SK-N-SH (cell line): ENCODE data around the gene SELENOI.

ENCODE experiments used
- EP300 ChIP-seq, 2 experiments: IDR thresholded peaks; 2 replicates each; pipeline versions ENCODE4 v1.4.0 to v1.6.1; 2012; ENCODE audit warnings: borderline replicate concordance in 1 of 2, low read depth in 1 of 2, low read length in 1 of 2
- EZH2phosphoT487 ChIP-seq: fragments of 200-600 bp; sonication (generic); IDR thresholded peaks from 2 replicates; pipeline ENCODE4 v1.6.1; 2017; ENCODE audit warnings: low read depth, mixed run types, mild to moderate bottlenecking, antibody characterized with exemption, moderate library complexity, borderline replicate concordance
- FOSL2 ChIP-seq: IDR thresholded peaks from 2 replicates; pipeline ENCODE4 v1.4.0; 2012; ENCODE audit warnings: low read depth, mild to moderate bottlenecking, moderate library complexity, borderline replicate concordance
- GABPA ChIP-seq: IDR thresholded peaks from 2 replicates; pipeline ENCODE4 v1.4.0; 2012; ENCODE audit warnings: low read depth, mild to moderate bottlenecking
- GATA2 ChIP-seq: sonication (generic); formaldehyde crosslinking; IDR thresholded peaks from 2 replicates; pipeline ENCODE4 v1.5.0; 2020; ENCODE audit warnings: mild to moderate bottlenecking, missing genetic modification reagents
- POLR2AphosphoS5 ChIP-seq: IDR thresholded peaks from 2 replicates; pipeline ENCODE4 v1.6.1; 2012; ENCODE audit warnings: low read depth, low read length
- RAD21 ChIP-seq: IDR thresholded peaks from 2 replicates; pipeline ENCODE4 v1.6.1; 2012; ENCODE audit warnings: mild to moderate bottlenecking, low read length
- RCOR1 ChIP-seq: fragments of 150-350 bp; IDR thresholded peaks from 2 replicates; pipeline ENCODE4 v1.6.1; 2017; ENCODE audit warnings: antibody characterized with exemption, low read length
- RXRA ChIP-seq: IDR thresholded peaks from 2 replicates; pipeline ENCODE4 v1.4.0; 2012; ENCODE audit warnings: low read depth, mild to moderate bottlenecking, borderline replicate concordance
- TF ChIP-seq, protein P1 (sequence below): fragments of 200-600 bp; sonication (generic); IDR thresholded peaks from 2 replicates; pipeline ENCODE4 v1.6.1; 2017; ENCODE audit warnings: antibody characterized with exemption, mild to moderate bottlenecking, moderate library complexity
- TF ChIP-seq, protein P2 (sequence below): IDR thresholded peaks from 2 replicates; pipeline ENCODE4 v1.6.1; 2012; ENCODE audit warnings: mild to moderate bottlenecking, low read depth, low read length, moderate library complexity

DNA sequence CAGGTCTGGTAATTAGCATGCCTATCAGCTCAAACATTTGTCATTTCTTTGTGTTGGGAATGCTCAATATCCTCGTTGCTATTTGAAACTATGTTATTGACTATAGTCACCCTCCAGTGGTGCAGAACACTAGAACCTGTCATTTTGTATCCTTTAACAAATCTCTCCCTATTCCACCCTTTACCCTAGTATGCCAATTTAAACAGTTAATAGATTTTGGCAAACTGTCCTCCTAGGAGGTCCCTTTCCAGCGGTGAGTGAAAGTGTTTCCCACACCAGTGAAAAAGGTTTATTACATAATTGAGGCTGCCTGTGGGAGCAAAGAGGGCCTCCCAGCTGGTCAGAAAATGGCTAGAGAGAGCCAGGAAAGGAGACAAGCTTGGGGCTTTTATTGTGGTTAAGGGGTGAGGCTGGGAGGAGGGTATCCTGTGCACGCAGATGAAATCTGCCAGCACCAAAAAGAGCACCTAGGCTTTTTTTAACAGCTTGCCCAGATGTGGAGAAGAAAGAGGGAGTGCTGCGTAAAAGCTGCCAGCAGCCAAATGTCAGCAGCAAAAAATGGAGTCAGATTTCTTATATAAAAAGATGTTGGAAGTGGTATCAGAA is 53.9 kb downstream of the SELENOI start:
- TF ChIP-seq, protein P1, sequence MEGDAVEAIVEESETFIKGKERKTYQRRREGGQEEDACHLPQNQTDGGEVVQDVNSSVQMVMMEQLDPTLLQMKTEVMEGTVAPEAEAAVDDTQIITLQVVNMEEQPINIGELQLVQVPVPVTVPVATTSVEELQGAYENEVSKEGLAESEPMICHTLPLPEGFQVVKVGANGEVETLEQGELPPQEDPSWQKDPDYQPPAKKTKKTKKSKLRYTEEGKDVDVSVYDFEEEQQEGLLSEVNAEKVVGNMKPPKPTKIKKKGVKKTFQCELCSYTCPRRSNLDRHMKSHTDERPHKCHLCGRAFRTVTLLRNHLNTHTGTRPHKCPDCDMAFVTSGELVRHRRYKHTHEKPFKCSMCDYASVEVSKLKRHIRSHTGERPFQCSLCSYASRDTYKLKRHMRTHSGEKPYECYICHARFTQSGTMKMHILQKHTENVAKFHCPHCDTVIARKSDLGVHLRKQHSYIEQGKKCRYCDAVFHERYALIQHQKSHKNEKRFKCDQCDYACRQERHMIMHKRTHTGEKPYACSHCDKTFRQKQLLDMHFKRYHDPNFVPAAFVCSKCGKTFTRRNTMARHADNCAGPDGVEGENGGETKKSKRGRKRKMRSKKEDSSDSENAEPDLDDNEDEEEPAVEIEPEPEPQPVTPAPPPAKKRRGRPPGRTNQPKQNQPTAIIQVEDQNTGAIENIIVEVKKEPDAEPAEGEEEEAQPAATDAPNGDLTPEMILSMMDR = no peak
- TF ChIP-seq POLR2AphosphoS5 (no peak), RCOR1 (no peak), RXRA (no peak), EP300 (IDR thresholded peaks at IDR 0.05; ENCODE audit: borderline replicate concordance in 1 of 2, low read depth in 1 of 2, low read length in 1 of 2) (no peak), RAD21 (no peak), GATA2 (CRISPR knock-in tag) (no peak), EZH2phosphoT487 (no peak), GABPA (no peak), FOSL2 (no peak)
- TF ChIP-seq, protein P2, sequence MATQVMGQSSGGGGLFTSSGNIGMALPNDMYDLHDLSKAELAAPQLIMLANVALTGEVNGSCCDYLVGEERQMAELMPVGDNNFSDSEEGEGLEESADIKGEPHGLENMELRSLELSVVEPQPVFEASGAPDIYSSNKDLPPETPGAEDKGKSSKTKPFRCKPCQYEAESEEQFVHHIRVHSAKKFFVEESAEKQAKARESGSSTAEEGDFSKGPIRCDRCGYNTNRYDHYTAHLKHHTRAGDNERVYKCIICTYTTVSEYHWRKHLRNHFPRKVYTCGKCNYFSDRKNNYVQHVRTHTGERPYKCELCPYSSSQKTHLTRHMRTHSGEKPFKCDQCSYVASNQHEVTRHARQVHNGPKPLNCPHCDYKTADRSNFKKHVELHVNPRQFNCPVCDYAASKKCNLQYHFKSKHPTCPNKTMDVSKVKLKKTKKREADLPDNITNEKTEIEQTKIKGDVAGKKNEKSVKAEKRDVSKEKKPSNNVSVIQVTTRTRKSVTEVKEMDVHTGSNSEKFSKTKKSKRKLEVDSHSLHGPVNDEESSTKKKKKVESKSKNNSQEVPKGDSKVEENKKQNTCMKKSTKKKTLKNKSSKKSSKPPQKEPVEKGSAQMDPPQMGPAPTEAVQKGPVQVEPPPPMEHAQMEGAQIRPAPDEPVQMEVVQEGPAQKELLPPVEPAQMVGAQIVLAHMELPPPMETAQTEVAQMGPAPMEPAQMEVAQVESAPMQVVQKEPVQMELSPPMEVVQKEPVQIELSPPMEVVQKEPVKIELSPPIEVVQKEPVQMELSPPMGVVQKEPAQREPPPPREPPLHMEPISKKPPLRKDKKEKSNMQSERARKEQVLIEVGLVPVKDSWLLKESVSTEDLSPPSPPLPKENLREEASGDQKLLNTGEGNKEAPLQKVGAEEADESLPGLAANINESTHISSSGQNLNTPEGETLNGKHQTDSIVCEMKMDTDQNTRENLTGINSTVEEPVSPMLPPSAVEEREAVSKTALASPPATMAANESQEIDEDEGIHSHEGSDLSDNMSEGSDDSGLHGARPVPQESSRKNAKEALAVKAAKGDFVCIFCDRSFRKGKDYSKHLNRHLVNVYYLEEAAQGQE = no peak
